WTC11 (cell line): Measurements from ENCODE around the gene KCMF1. TPM values are rescaled to one million over a fixed set of nuclear protein-coding genes. Genes with fewer than 3 reads are reported as not detected.

Experiments
- ATAC-seq: fragments of 200-7000 bp; cut with Tn5 transposase; 2 replicates; pipeline ENCODE4 v1.10.0; 2021; ENCODE audit warnings: mild to moderate bottlenecking, moderate library complexity
- CTCF ChIA-PET: fragments of 300-600 bp; sonication (Branson Sonifier 250); formaldehyde crosslinking; loops from one replicate; lab custom pipeline; 2021; ENCODE audit warnings: antibody characterized with exemption; lab: Charles Lee
- POLR2A ChIA-PET: fragments of 350-600 bp; sonication (Branson Sonifier 250); formaldehyde crosslinking; loops from one replicate; lab custom pipeline; 2021; ENCODE audit warnings: antibody characterized with exemption; lab: Charles Lee
- DNase-seq: peaks from one replicate; pipeline ENCODE4 v3.0.0; 2021; ENCODE audit warnings: low spot score
- H3K27ac Mint-ChIP-seq: 2 replicates; pipeline ENCODE4 v1.8.0; 2021; ENCODE audit warnings: mixed read lengths
- H3K27me3 Mint-ChIP-seq: 2 replicates; pipeline ENCODE4 v1.8.0; 2021; ENCODE audit warnings: low read depth, mild to moderate bottlenecking, moderate library complexity, mixed read lengths
- H3K36me3 Mint-ChIP-seq: 2 replicates; pipeline ENCODE4 v1.8.0; 2021; ENCODE audit warnings: mixed read lengths
- H3K4me1 Mint-ChIP-seq: 2 replicates; pipeline ENCODE4 v1.8.0; 2022; ENCODE audit warnings: mixed read lengths
- H3K4me3 Mint-ChIP-seq: 2 replicates; pipeline ENCODE4 v1.8.0; 2021; ENCODE audit warnings: mild to moderate bottlenecking, moderate library complexity, mixed read lengths
- H3K9me3 Mint-ChIP-seq: 2 replicates; pipeline ENCODE4 v1.8.0; 2021; ENCODE audit warnings: mixed read lengths
- CBFB ChIP-seq: sonication (generic); formaldehyde crosslinking; IDR thresholded peaks from 2 replicates; pipeline ENCODE4 v1.8.1; 2022; ENCODE audit warnings: mild to moderate bottlenecking, low read depth, missing genetic modification reagents
- ELF4 ChIP-seq: sonication (generic); formaldehyde crosslinking; IDR thresholded peaks from 2 replicates; pipeline ENCODE4 v1.8.1; 2022; ENCODE audit warnings: low read depth, mild to moderate bottlenecking, moderate library complexity, missing genetic modification reagents
- ETV6 ChIP-seq: sonication (generic); formaldehyde crosslinking; IDR thresholded peaks from 2 replicates; pipeline ENCODE4 v1.8.1; 2022; ENCODE audit warnings: mild to moderate bottlenecking, missing genetic modification reagents
- MYBL2 ChIP-seq: sonication (generic); formaldehyde crosslinking; IDR thresholded peaks from 2 replicates; pipeline ENCODE4 v1.8.1; 2023; ENCODE audit warnings: mild to moderate bottlenecking, moderate library complexity, missing genetic modification reagents
- SMAD3 ChIP-seq: sonication (generic); formaldehyde crosslinking; IDR thresholded peaks from 2 replicates; pipeline ENCODE4 v1.8.0; 2022; ENCODE audit warnings: missing genetic modification reagents, mild to moderate bottlenecking, borderline replicate concordance
- TCF7 ChIP-seq: sonication (generic); formaldehyde crosslinking; IDR thresholded peaks from 2 replicates; pipeline ENCODE4 v1.8.0; 2022; ENCODE audit warnings: mild to moderate bottlenecking, low read depth, missing genetic modification reagents, moderate library complexity
- TEAD1 ChIP-seq: sonication (generic); formaldehyde crosslinking; IDR thresholded peaks from 2 replicates; pipeline ENCODE4 v1.8.0; 2022; ENCODE audit warnings: mild to moderate bottlenecking, missing genetic modification reagents
- TEAD4 ChIP-seq: sonication (generic); formaldehyde crosslinking; IDR thresholded peaks from 2 replicates; pipeline ENCODE4 v1.8.0; 2022; ENCODE audit warnings: mild to moderate bottlenecking, missing genetic modification reagents
- ZBTB21 ChIP-seq: sonication (generic); formaldehyde crosslinking; IDR thresholded peaks from 2 replicates; pipeline ENCODE4 v1.8.1; 2023; ENCODE audit warnings: mild to moderate bottlenecking, missing genetic modification reagents, borderline replicate concordance
- ZNF423 ChIP-seq: fragments of 250-450 bp; sonication (Bioruptor Pico); IDR thresholded peaks from 2 replicates; pipeline ENCODE4 v2.1.2; 2022; ENCODE audit warnings: mild to moderate bottlenecking, moderate library complexity
- total RNA-seq: library from RNA; stranded (reverse); gene quantifications from 3 replicates; pipeline ENCODE4 v1.2.3, GENCODE V29; 2021
- TF ChIP-seq, protein P1 (sequence below): sonication (generic); formaldehyde crosslinking; IDR thresholded peaks from 2 replicates; pipeline ENCODE4 v1.8.1; 2022; ENCODE audit warnings: low read depth, missing genetic modification reagents, borderline replicate concordance
- TF ChIP-seq, protein P2 (sequence below): fragments of 200-600 bp; IDR thresholded peaks from 2 replicates; pipeline ENCODE4 v1.8.0; 2022; ENCODE audit warnings: antibody characterized with exemption
- TF ChIP-seq, protein P3 (sequence below): fragments of 250-450 bp; sonication (Bioruptor Pico); IDR thresholded peaks from 2 replicates; pipeline ENCODE4 v1.9.0; 2021; ENCODE audit warnings: mild to moderate bottlenecking
- TF ChIP-seq, protein P4 (sequence below): fragments of 250-450 bp; sonication (Bioruptor Pico); conservative IDR thresholded peaks from 2 replicates; pipeline ENCODE4 v1.9.0; 2021; ENCODE audit warnings: mild to moderate bottlenecking
- TF ChIP-seq, protein P5 (sequence below): fragments of 250-450 bp; sonication (Bioruptor Pico); IDR thresholded peaks from 2 replicates; pipeline ENCODE4 v1.9.0; 2021; ENCODE audit warnings: mild to moderate bottlenecking, borderline replicate concordance
- TF ChIP-seq, protein P6 (sequence below): sonication (generic); formaldehyde crosslinking; IDR thresholded peaks from 2 replicates; pipeline ENCODE4 v1.8.0; 2022; ENCODE audit warnings: mild to moderate bottlenecking, missing genetic modification reagents
- TF ChIP-seq, protein P7 (sequence below): sonication (generic); formaldehyde crosslinking; conservative IDR thresholded peaks from 2 replicates; pipeline ENCODE4 v1.8.1; 2022; ENCODE audit warnings: mild to moderate bottlenecking, missing genetic modification reagents

The KCMF1 gene
- total RNA-seq, 1 experiment from 2014 or later, result 117 TPM

DNA sequence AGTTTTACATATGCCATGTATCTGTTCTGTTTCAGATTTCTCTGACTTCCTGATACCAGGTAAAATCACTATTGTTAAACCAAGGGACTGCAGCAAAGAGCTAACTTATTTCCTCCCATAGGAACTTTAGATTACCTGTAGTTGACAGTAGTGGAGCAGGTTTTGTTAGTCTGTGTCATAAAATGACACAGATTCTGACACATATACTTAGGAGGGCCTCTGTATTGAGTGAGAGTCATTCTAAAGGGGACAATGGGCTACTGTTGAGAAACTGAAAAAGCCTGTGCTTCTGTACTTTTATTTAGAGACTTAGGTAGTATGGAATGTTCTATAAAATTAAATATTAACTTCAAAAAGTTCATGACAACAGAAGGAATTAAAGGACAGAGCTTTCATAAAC lies 48.2 kb downstream of the KCMF1 start:
- ATAC-seq (no peak), DNase-seq (no peak)
- peaks cover 51% of the 10 kb centered on the region for H3K4me1 Mint-ChIP-seq
- ChIA-PET POLR2A (no interaction called here), CTCF (interaction anchor here (1.5 kb wide), 1 partner anchor 40 kb away, joined by 4 read pairs; no protein-coding TSS in a partner anchor)
- H3K9me3 Mint-ChIP-seq, result 0 out of 2 replicates have a peak, but pooled peaks cover 4% of the 10 kb centered on the region
- no peak overlapping the region for H3K4me3 Mint-ChIP-seq
- H3K27me3 Mint-ChIP-seq, result no peaks in the 10 kb centered on the region
- TF ChIP-seq, protein P1, sequence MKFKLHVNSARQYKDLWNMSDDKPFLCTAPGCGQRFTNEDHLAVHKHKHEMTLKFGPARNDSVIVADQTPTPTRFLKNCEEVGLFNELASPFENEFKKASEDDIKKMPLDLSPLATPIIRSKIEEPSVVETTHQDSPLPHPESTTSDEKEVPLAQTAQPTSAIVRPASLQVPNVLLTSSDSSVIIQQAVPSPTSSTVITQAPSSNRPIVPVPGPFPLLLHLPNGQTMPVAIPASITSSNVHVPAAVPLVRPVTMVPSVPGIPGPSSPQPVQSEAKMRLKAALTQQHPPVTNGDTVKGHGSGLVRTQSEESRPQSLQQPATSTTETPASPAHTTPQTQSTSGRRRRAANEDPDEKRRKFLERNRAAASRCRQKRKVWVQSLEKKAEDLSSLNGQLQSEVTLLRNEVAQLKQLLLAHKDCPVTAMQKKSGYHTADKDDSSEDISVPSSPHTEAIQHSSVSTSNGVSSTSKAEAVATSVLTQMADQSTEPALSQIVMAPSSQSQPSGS (CRISPR knock-in tag), result no peak
- TF ChIP-seq, protein P2, sequence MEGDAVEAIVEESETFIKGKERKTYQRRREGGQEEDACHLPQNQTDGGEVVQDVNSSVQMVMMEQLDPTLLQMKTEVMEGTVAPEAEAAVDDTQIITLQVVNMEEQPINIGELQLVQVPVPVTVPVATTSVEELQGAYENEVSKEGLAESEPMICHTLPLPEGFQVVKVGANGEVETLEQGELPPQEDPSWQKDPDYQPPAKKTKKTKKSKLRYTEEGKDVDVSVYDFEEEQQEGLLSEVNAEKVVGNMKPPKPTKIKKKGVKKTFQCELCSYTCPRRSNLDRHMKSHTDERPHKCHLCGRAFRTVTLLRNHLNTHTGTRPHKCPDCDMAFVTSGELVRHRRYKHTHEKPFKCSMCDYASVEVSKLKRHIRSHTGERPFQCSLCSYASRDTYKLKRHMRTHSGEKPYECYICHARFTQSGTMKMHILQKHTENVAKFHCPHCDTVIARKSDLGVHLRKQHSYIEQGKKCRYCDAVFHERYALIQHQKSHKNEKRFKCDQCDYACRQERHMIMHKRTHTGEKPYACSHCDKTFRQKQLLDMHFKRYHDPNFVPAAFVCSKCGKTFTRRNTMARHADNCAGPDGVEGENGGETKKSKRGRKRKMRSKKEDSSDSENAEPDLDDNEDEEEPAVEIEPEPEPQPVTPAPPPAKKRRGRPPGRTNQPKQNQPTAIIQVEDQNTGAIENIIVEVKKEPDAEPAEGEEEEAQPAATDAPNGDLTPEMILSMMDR, result no peak
- TF ChIP-seq, protein P3, sequence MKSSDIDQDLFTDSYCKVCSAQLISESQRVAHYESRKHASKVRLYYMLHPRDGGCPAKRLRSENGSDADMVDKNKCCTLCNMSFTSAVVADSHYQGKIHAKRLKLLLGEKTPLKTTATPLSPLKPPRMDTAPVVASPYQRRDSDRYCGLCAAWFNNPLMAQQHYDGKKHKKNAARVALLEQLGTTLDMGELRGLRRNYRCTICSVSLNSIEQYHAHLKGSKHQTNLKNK (CRISPR knock-in tag), result no peak
- TF ChIP-seq, all 79 proteins: peak for 0
- Mint-ChIP-seq H3K36me3 (peaks cover 9% of the 10 kb centered on the region), H3K27ac (peak overlapping the region; percentile 63; the same call in 1 of the 2 replicates)

DNA sequence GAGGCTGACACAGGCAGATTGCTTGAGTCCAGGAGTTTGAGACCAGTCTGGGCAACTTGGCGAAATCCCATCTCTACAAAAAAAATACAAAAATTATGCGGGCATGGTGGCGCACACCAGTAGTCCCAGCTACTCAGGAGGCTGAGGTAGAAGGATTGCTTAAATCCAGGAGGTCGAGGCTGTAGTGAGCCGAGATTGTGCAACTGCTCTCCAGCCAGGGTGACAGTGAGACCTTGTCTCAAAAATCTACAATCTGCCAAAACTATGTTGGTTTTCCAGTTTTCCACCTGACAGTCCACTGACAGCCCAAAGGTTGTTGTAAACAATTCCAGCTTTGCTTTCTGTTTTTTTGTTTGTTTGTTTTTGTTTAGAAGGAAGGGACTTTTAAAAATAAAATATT lies 51.3 kb downstream of the KCMF1 start:
- ChIA-PET POLR2A (no interaction called here), CTCF (interaction anchor here (0.6 to 2.0 kb wide), 2 partner anchors 96 to 633 kb away, joined by 3 to 12 read pairs; no protein-coding TSS in a partner anchor)
- TF ChIP-seq MYBL2 (CRISPR knock-in tag), result no peak
- TF ChIP-seq TEAD1 (CRISPR knock-in tag), result no peak
- no peak for TF ChIP-seq ETV6 (CRISPR knock-in tag)
- TF ChIP-seq SMAD3 (CRISPR knock-in tag), result no peak
- TF ChIP-seq, protein P3 (CRISPR knock-in tag), result no peak
- TF ChIP-seq, protein P4, sequence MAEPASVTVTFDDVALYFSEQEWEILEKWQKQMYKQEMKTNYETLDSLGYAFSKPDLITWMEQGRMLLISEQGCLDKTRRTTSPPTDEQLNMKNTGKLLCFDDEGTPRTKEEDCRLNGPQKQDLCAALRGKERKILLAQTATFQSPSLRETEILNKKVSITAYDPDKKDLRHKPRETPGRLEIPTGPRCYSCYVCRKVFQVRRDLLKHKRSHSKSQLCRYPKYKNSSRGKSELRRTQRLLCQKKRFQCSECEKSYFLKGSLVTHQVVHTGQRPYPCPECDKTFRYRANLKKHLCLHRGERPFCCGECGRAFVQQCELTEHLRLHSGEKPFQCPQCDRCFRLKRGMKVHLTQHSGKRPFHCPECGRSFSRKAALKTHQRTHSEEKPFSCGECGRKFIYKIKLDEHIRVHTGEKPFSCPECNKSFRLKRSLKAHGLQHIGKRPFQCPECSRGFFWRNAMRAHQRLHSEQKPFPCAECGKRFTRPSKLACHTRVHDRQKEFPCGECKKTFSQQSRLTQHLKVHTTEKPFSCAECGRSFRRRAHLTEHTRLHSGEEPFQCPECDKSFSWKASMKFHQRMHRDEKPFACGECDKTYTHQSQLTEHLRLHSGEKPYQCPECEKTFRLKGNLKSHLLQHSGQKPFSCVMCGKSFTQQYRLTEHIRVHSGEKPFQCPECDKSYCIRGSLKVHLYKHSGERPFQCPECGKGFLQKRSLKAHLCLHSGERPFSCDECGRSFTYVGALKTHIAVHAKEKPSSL (CRISPR knock-in tag), result no peak
- TF ChIP-seq, protein P1 (CRISPR knock-in tag), result no peak
- no peak for TF ChIP-seq TCF7 (CRISPR knock-in tag)
- TF ChIP-seq, protein P5, sequence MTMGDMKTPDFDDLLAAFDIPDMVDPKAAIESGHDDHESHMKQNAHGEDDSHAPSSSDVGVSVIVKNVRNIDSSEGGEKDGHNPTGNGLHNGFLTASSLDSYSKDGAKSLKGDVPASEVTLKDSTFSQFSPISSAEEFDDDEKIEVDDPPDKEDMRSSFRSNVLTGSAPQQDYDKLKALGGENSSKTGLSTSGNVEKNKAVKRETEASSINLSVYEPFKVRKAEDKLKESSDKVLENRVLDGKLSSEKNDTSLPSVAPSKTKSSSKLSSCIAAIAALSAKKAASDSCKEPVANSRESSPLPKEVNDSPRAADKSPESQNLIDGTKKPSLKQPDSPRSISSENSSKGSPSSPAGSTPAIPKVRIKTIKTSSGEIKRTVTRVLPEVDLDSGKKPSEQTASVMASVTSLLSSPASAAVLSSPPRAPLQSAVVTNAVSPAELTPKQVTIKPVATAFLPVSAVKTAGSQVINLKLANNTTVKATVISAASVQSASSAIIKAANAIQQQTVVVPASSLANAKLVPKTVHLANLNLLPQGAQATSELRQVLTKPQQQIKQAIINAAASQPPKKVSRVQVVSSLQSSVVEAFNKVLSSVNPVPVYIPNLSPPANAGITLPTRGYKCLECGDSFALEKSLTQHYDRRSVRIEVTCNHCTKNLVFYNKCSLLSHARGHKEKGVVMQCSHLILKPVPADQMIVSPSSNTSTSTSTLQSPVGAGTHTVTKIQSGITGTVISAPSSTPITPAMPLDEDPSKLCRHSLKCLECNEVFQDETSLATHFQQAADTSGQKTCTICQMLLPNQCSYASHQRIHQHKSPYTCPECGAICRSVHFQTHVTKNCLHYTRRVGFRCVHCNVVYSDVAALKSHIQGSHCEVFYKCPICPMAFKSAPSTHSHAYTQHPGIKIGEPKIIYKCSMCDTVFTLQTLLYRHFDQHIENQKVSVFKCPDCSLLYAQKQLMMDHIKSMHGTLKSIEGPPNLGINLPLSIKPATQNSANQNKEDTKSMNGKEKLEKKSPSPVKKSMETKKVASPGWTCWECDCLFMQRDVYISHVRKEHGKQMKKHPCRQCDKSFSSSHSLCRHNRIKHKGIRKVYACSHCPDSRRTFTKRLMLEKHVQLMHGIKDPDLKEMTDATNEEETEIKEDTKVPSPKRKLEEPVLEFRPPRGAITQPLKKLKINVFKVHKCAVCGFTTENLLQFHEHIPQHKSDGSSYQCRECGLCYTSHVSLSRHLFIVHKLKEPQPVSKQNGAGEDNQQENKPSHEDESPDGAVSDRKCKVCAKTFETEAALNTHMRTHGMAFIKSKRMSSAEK (CRISPR knock-in tag), result no peak
- no peak for TF ChIP-seq ELF4 (CRISPR knock-in tag)
- TF ChIP-seq, protein P6, sequence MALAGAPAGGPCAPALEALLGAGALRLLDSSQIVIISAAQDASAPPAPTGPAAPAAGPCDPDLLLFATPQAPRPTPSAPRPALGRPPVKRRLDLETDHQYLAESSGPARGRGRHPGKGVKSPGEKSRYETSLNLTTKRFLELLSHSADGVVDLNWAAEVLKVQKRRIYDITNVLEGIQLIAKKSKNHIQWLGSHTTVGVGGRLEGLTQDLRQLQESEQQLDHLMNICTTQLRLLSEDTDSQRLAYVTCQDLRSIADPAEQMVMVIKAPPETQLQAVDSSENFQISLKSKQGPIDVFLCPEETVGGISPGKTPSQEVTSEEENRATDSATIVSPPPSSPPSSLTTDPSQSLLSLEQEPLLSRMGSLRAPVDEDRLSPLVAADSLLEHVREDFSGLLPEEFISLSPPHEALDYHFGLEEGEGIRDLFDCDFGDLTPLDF (CRISPR knock-in tag), result no peak
- TF ChIP-seq, protein P7, sequence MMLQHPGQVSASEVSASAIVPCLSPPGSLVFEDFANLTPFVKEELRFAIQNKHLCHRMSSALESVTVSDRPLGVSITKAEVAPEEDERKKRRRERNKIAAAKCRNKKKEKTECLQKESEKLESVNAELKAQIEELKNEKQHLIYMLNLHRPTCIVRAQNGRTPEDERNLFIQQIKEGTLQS (CRISPR knock-in tag), result no peak
- no peak for TF ChIP-seq CBFB (CRISPR knock-in tag)
- TF ChIP-seq ZBTB21 (CRISPR knock-in tag), result no peak
- no peak for TF ChIP-seq ZNF423
- TF ChIP-seq TEAD4 (CRISPR knock-in tag), result no peak
- H3K9me3 Mint-ChIP-seq, result 0 out of 2 replicates have a peak, but pooled peaks cover 4% of the 10 kb centered on the region
- H3K36me3 Mint-ChIP-seq, result peaks cover 9% of the 10 kb centered on the region
- no peak overlapping the region for H3K4me3 Mint-ChIP-seq
- H3K27ac Mint-ChIP-seq, result peak overlapping the region; percentile 87
- no peak for DNase-seq
- no peak for ATAC-seq
- H3K4me1 Mint-ChIP-seq, result peaks cover 33% of the 10 kb centered on the region
- no peaks in the 10 kb centered on the region for H3K27me3 Mint-ChIP-seq
